H1 (cell line): ENCODE measurements around the gene PALM2AKAP2. TPM values are rescaled to one million over a fixed set of nuclear protein-coding genes. Genes with fewer than 3 reads are reported as not detected.

ENCODE experiments used
- CTCF ChIP-seq, 3 experiments: IDR thresholded peaks; 1 replicate in 2 of 3; 2 replicates in 1 of 3; pipeline versions ENCODE4 v1.5.1 to v1.6.1; 2011; ENCODE audit warnings: low read length in 3 of 3, mild to moderate bottlenecking in 3 of 3, inconsistent platforms in 2 of 3, low read depth in 1 of 3, moderate library complexity in 1 of 3; ENCODE audit not compliant: insufficient read depth in 1 of 3; ENCODE audit errors: control extremely low read depth in 1 of 3
- EZH2 ChIP-seq: fragments of 200-600 bp; sonication (generic); IDR thresholded peaks from 2 replicates; pipeline ENCODE4 v1.7.1; 2012; ENCODE audit warnings: low read depth, mild to moderate bottlenecking, moderate library complexity, low read length, inconsistent platforms; ENCODE audit not compliant: severe bottlenecking
- KDM5A ChIP-seq: fragments of 200-600 bp; IDR thresholded peaks from 2 replicates; pipeline ENCODE4 v1.7.1; 2012; ENCODE audit warnings: mild to moderate bottlenecking, low read length, inconsistent platforms, mixed read lengths
- NANOG ChIP-seq: IDR thresholded peaks from 2 replicates; pipeline ENCODE4 v1.6.1; 2011; ENCODE audit warnings: low read length, low read depth, mild to moderate bottlenecking, inconsistent platforms; ENCODE audit not compliant: insufficient read depth, poor library complexity, severe bottlenecking
- RXRA ChIP-seq: IDR thresholded peaks from 2 replicates; pipeline ENCODE4 v1.6.1; 2011; ENCODE audit warnings: low read depth, mild to moderate bottlenecking, low read length, moderate library complexity; ENCODE audit not compliant: insufficient read depth
- SUZ12 ChIP-seq: fragments of 200-600 bp; sonication (generic); IDR thresholded peaks from 2 replicates; pipeline ENCODE4 v1.6.1; 2012; ENCODE audit warnings: mild to moderate bottlenecking, inconsistent platforms, low read length, moderate library complexity, mixed read lengths
- USF2 ChIP-seq: IDR thresholded peaks from 2 replicates; pipeline ENCODE4 v1.6.1; 2011; ENCODE audit warnings: low read length, improper control_type of control experiment
- polyA plus RNA-seq, 7 experiments: library from polyadenylated mRNA; depleted of rRNA in 3 of 7; stranded (reverse) in 5 of 7; unstranded in 2 of 7; fragments of >200 nt in 5 of 7; fragments of 200-250 nt in 2 of 7; gene quantifications; 1 replicate in 5 of 7; 2 replicates in 1 of 7; 4 replicates in 1 of 7; pipeline versions ENCODE4 v1.2.1 to v1.2.3, GENCODE V29; 2011 to 2013; ENCODE audit warnings: missing spikeins in 2 of 7, mixed read lengths in 2 of 7
- total RNA-seq: library from RNA; stranded (reverse); fragmentation: NEBNext Ultra II Directional; extraction: Animal tissue kit (Norgen Biotek cat#: 25700); gene quantifications from 2 replicates; pipeline ENCODE4 v1.2.1, GENCODE V29; 2021

The PALM2AKAP2 gene
- total and polyA plus RNA-seq, 2 of the 8 experiments (the other 6 are each of a cell fraction or from before 2014, with no cell fraction given) = 0.38 to 20.5 TPM

GRCh38 chr9:109792951-109793546, 13.1 kb downstream of the PALM2AKAP2 start (continued):
- TF ChIP-seq CTCF (IDR thresholded peaks at IDR 0.05; ENCODE audit: control extremely low read depth in 1 of 3, insufficient read depth in 1 of 3, low read depth in 1 of 3, low read length in 3 of 3) = no peak
- no peak for TF ChIP-seq USF2
- TF ChIP-seq NANOG = no peak
- no peak for TF ChIP-seq KDM5A
- no peak for TF ChIP-seq RXRA
- no peak for TF ChIP-seq SUZ12
- no peak for TF ChIP-seq EZH2
